Measurements from ENCODE around the gene CCNE1. TPM values are rescaled to one million over a fixed set of nuclear protein-coding genes. Genes with fewer than 3 reads are reported as not detected.

Gene CCNE1
- total RNA-seq, 4 donors from 2014 or later: 9.1 to 15.6 (median 13.0) TPM

DNA sequence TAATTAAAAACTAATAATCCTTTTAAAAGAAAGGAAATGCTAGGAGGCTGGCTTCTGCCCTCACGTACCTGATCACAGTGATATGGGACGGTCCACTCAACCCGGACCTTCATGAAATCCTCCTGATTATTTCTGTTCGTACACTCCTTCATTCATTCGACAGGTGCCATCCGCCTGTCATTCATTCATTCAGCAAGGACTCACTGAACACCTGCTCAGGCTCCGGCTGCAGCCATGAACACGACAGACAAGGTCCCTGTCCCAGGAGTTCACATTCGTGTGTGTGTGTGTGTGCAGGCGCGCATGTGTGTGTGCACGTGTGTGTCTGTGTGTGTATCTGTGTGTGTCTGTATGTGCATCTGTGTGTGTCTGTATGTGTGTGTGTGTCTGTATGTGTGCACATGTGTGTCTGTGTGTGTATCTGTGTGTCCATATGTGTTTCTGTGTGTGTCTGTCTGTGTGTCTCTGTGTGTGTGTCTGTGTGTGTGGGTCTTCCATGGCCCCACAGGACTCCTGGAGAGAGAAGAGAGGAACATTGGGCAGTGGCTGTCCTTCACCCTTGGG is 28.1 kb upstream of the CCNE1 start:
- intact Hi-C loops (cut with DNase I; ENCODE audit: low total_unique reads): no loop called here
- DNase-seq (ENCODE audit: low spot score in 2 of 2): no peak
- no peak overlapping the region for H3K4me3 ChIP-seq (ENCODE audit: low read depth, poor library complexity, severe bottlenecking)
- WGBS, 2 donors: 88 to 89% methylated on average over 12 of the region's 12 CpGs
- TF ChIP-seq POLR2A (IDR thresholded peaks at IDR 0.05): no peak
- TF ChIP-seq, protein P1, sequence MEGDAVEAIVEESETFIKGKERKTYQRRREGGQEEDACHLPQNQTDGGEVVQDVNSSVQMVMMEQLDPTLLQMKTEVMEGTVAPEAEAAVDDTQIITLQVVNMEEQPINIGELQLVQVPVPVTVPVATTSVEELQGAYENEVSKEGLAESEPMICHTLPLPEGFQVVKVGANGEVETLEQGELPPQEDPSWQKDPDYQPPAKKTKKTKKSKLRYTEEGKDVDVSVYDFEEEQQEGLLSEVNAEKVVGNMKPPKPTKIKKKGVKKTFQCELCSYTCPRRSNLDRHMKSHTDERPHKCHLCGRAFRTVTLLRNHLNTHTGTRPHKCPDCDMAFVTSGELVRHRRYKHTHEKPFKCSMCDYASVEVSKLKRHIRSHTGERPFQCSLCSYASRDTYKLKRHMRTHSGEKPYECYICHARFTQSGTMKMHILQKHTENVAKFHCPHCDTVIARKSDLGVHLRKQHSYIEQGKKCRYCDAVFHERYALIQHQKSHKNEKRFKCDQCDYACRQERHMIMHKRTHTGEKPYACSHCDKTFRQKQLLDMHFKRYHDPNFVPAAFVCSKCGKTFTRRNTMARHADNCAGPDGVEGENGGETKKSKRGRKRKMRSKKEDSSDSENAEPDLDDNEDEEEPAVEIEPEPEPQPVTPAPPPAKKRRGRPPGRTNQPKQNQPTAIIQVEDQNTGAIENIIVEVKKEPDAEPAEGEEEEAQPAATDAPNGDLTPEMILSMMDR (IDR thresholded peaks at IDR 0.05): no peak

DNA sequence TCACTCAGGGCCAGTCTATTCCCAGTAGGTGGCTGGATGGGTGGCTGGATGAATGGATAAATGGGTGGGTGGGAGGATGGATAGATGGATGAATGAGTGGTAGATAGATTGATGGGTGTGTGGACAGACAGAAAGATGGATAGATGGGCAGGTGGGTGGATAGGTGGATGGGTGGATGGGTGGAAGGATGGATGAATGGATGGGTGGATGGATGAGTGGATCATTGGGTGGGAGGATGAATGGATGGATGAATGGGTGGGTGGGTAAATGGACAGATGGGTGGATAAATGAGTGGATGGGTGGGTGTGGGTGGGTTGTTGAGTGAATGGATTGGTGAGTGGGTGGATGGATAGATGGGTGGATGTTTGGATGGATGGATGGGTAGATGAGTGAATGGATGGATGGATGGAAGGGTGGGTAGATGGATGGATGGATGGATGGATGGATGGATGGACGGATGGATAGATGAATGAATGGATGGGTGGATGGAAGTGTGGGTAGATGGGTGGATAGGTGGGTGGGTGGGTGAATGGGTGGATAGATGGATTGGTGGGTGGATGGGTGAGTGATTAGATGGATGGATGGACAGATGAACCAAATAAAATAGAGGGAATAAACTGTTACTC is 27.1 kb upstream of the CCNE1 start:
- TF ChIP-seq, protein P1 (IDR thresholded peaks at IDR 0.05): no peak
- no peak for TF ChIP-seq POLR2A (IDR thresholded peaks at IDR 0.05)
- whole genome bisulfite sequencing, 2 donors: 62 to 100% methylated on average over 1 of the region's 1 CpG
- DNase-seq (ENCODE audit: low spot score in 2 of 2): no peak
- no peak overlapping the region for H3K4me3 ChIP-seq (ENCODE audit: low read depth, poor library complexity, severe bottlenecking)
- intact Hi-C loops (cut with DNase I; ENCODE audit: low total_unique reads): no loop called here

DNA sequence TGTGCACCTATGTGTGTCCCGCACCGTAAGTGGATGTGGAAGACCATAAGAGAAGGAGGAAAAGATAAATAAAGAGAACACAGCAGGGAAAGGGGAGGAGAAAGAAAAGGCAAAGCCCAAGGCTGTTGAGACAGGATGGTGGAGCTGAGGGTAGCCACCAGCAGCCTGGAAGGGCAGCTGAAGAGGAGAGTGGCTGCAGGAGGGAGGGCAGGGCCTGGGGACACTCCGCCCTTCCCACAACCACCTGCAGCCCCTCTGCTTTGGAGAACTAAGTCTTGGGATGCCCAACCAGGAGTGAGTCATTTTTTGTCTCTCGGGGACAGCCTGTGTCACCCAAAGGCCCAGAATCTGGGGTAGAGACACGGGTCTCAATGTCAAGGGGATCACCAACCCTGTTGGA is 26.4 kb upstream of the CCNE1 start:
- H3K4me3 ChIP-seq (ENCODE audit: low read depth, poor library complexity, severe bottlenecking): no peak overlapping the region
- TF ChIP-seq POLR2A (IDR thresholded peaks at IDR 0.05): no peak
- no peak for DNase-seq (ENCODE audit: low spot score in 2 of 2)
- 85 to 90% methylated on average over 5 of the region's 5 CpGs for WGBS, 2 donors
- intact Hi-C loops (cut with DNase I; ENCODE audit: low total_unique reads): no loop called here

DNA sequence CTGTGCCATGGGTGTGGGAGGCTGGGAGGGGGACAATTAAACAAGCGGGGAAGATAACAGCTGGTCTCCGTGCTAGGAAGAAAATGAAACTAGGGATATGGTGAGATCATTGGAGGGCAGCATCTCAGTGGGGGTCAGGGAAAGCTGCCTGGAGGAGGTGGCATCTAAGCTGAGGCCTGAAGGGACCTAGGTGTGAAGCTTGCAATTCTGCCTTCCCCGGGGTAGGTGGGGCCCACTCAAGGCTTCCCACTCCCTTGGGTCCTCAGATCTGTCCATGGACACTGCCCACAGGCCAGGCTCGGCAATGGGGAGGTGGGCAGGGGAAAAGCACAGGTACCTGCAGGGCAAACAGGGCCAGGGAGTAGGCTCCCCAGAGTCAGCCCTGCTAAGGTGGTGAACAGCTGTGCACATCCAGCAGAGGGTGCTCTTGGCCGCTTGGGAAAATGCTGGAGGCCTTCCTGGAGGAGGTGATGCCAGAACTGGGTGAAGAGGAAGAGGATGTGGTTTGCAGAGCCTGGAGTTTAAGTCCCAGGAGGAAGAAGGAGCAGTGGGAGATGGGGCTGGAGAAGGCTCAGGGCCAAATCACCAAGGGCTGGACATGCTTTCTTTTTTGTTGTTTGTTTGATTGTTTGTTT is 25.7 kb upstream of the CCNE1 start:
- WGBS, 2 donors: 65 to 78% methylated on average over 5 of the region's 5 CpGs
- DNase-seq (ENCODE audit: low spot score in 2 of 2): no peak
- TF ChIP-seq, protein P1 (IDR thresholded peaks at IDR 0.05): no peak
- TF ChIP-seq POLR2A (IDR thresholded peaks at IDR 0.05): no peak
- intact Hi-C loops (cut with DNase I; ENCODE audit: low total_unique reads): no loop called here
- H3K4me3 ChIP-seq (ENCODE audit: low read depth, poor library complexity, severe bottlenecking): no peak overlapping the region

- WGBS, 2 donors: 71 to 74% methylated on average over 4 of the region's 4 CpGs
- TF ChIP-seq POLR2A (IDR thresholded peaks at IDR 0.05): no peak
- TF ChIP-seq, protein P1 (IDR thresholded peaks at IDR 0.05): no peak
- intact Hi-C loops (cut with DNase I; ENCODE audit: low total_unique reads): no loop called here
- DNase-seq (ENCODE audit: low spot score in 2 of 2): no peak
- no peak overlapping the region for H3K4me3 ChIP-seq (ENCODE audit: low read depth, poor library complexity, severe bottlenecking)
These were observed 24.5 kb upstream of the CCNE1 start for GRCh38 chr19:29787281-29787680.

DNA sequence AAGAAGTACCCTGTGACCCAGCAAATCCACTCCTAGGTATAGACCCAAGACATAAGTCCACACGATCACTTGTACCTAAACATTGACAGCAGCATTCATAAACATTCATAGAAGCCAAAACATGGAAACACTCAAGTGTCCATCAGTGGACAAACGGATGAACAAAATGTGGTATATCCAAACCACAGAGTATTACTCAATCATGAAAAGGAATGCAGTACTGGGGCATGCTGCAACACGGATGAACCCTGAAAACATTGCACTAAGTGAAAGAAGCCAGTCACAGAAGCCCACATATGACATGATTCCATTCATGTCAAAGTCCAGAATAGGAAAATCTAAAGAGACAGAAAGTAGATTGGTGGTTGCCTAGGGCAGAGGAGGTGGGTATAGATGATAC is 22.8 kb upstream of the CCNE1 start:
- DNase-seq (ENCODE audit: low spot score in 2 of 2): no peak
- TF ChIP-seq POLR2A (IDR thresholded peaks at IDR 0.05): no peak
- intact Hi-C loops (cut with DNase I; ENCODE audit: low total_unique reads): no loop called here
- 82 to 85% methylated on average over 3 of the region's 3 CpGs for WGBS, 2 donors
- no peak overlapping the region for H3K4me3 ChIP-seq (ENCODE audit: low read depth, poor library complexity, severe bottlenecking)
